Breast epithelium (tissue), 4 donors: ENCODE data around the gene DHRS12. TPM values are rescaled to one million over a fixed set of nuclear protein-coding genes. Genes with fewer than 3 reads are reported as not detected.

Source experiments
- DNase-seq, 2 donors: peaks; one replicate each; pipeline ENCODE4 v3.0.0-alpha.2; 2019; ENCODE audit warnings: low spot score in 2 of 2
- H3K27ac ChIP-seq, 2 donors: fragments of 200-600 bp; sonication (generic) in 1 of 2; one replicate each; pipeline ENCODE4 v1.5.1; 2016 to 2019; ENCODE audit warnings: mild to moderate bottlenecking in 1 of 2
- H3K27me3 ChIP-seq, 2 donors: fragments of 200-600 bp; sonication (generic) in 1 of 2; one replicate each; pipeline versions ENCODE4 v1.5.1 to v1.6.0; 2017 to 2019; ENCODE audit warnings: control low read depth in 1 of 2, mild to moderate bottlenecking in 1 of 2
- H3K36me3 ChIP-seq: fragments of 200-600 bp; one replicate; pipeline ENCODE4 v1.5.1; 2019
- H3K4me1 ChIP-seq, 2 donors: fragments of 200-600 bp; sonication (generic); one replicate each; pipeline ENCODE4 v1.5.1; 2016 to 2019; ENCODE audit warnings: control low read depth in 1 of 2
- H3K4me3 ChIP-seq, 3 donors: fragments of 200-600 bp; sonication (generic); 1 replicate in 2 of 3; 2 replicates in 1 of 3; pipeline ENCODE4 v1.5.1; 2016 to 2019; ENCODE audit warnings: mild to moderate bottlenecking in 3 of 3, moderate library complexity in 2 of 3
- H3K9me3 ChIP-seq, 2 donors: fragments of 200-600 bp; sonication (generic) in 1 of 2; one replicate each; pipeline ENCODE4 v1.5.1; 2016 to 2019; ENCODE audit warnings: control low read depth in 1 of 2
- POLR2A ChIP-seq: fragments of 450-650 bp; IDR thresholded peaks from one replicate; pipeline ENCODE4 v1.6.1; 2016; ENCODE audit warnings: antibody characterized with exemption, mild to moderate bottlenecking, moderate library complexity
- POLR2AphosphoS5 ChIP-seq, 3 donors: sonication (generic); formaldehyde crosslinking; IDR thresholded peaks; one replicate each; pipeline ENCODE4 v1.6.1; 2017; ENCODE audit warnings: antibody characterized with exemption in 3 of 3
- intact Hi-C: fragments of 100-400 bp; cut with DNase I; formaldehyde crosslinking; loops from one replicate; pipeline ENCODE4 v1.15.1; 2023; ENCODE audit warnings: low total_unique reads
- total RNA-seq, 3 donors: library from RNA; depleted of rRNA; stranded (reverse); fragments of >200 nt; gene quantifications; one replicate each; pipeline ENCODE4 v1.1.0, GENCODE V29; 2016
- TF ChIP-seq, protein P1 (sequence below), 3 donors: fragments of 450-650 bp; IDR thresholded peaks; one replicate each; pipeline ENCODE4 v1.5.1; 2016 to 2017; ENCODE audit warnings: antibody characterized with exemption in 3 of 3, mild to moderate bottlenecking in 3 of 3, moderate library complexity in 3 of 3

Gene DHRS12
- total RNA-seq, 3 donors from 2014 or later, result 16.2 to 35.7 (median 16.4) TPM

DNA sequence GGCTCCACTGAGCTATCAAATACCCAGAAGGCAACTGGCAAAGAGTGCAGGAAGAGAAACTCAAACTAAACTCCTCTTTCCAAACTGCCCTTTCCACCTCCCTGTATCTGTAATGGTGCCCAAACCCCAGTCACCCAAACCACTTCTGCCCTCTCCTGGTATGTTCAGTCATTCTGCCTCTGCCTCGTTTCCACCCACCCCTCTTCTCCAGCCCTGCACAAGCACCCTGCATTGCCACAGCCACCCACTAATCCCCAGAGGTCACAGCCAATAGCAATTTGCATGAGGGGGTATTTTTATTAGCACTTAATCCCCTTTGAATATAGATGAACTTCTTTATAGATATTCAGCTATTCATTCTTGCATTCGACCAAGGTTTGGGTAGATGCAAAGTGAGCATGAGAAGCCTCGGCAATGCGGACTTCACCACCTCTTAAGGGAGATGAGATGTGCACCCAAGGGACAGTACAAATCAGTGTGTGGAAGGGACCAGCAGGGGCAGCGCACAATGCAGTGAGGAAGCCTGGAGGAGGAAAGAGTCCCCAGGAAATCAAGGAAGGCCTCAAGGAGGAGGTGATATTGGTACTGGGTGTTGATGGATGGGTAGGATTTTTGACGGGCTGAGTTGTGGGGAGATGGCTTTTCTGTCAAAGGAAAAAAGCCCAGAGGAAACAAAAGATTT is 28.6 kb upstream of the DHRS12 start:
- Histone ChIP-seq H3K36me3 (no peaks in the 10 kb centered on the region), H3K4me1 (no peaks in the 10 kb centered on the region), H3K4me3 (no peak overlapping the region), H3K27me3 (no peaks in the 10 kb centered on the region), H3K27ac (no peak overlapping the region), H3K9me3 (no peaks in the 10 kb centered on the region)
- DNase-seq, result no peak
- TF ChIP-seq POLR2A, result no peak
- TF ChIP-seq, protein P1, sequence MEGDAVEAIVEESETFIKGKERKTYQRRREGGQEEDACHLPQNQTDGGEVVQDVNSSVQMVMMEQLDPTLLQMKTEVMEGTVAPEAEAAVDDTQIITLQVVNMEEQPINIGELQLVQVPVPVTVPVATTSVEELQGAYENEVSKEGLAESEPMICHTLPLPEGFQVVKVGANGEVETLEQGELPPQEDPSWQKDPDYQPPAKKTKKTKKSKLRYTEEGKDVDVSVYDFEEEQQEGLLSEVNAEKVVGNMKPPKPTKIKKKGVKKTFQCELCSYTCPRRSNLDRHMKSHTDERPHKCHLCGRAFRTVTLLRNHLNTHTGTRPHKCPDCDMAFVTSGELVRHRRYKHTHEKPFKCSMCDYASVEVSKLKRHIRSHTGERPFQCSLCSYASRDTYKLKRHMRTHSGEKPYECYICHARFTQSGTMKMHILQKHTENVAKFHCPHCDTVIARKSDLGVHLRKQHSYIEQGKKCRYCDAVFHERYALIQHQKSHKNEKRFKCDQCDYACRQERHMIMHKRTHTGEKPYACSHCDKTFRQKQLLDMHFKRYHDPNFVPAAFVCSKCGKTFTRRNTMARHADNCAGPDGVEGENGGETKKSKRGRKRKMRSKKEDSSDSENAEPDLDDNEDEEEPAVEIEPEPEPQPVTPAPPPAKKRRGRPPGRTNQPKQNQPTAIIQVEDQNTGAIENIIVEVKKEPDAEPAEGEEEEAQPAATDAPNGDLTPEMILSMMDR (IDR thresholded peaks at IDR 0.05), result peak in 1 of 3 donors; percentile 45
- TF ChIP-seq POLR2AphosphoS5 (IDR thresholded peaks at IDR 0.05), result peak in 1 of 3 donors; percentile 29
- intact Hi-C loops, result no loop called here

- Histone ChIP-seq H3K27ac (no peak overlapping the region), H3K27me3 (no peaks in the 10 kb centered on the region), H3K4me1 (no peaks in the 10 kb centered on the region), H3K9me3 (no peaks in the 10 kb centered on the region), H3K4me3 (no peak overlapping the region), H3K36me3 (no peaks in the 10 kb centered on the region)
- no peak for DNase-seq
- intact Hi-C loops, result no loop called here
- TF ChIP-seq, protein P1 (IDR thresholded peaks at IDR 0.05), result no peak
- TF ChIP-seq POLR2AphosphoS5 (IDR thresholded peaks at IDR 0.05) (no peak), POLR2A (no peak)
Measured at GRCh38 chr13:51831519-51831918, 27.6 kb upstream of the DHRS12 start.

DNA sequence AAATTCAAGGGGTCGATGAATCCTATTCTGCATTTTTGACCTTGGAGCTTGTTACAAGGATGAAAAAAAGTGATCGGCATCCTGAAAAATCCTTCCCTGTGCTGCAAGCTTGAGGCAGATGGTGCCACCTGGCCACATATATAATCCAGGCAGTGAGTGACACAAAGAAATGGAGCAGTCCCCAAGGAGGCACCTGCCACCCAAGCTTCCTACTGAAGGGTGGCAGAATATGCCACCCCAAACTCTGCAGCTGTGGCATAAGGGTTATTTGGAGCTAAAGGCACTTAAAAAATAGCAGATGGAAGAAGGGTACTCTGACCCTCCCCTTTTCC is 25.6 kb upstream of the DHRS12 start:
- Histone ChIP-seq H3K4me3 (no peak overlapping the region), H3K36me3 (no peaks in the 10 kb centered on the region), H3K9me3 (no peaks in the 10 kb centered on the region), H3K27ac (no peak overlapping the region), H3K4me1 (peaks cover 0 to 4% of the 10 kb centered on the region in 2 donors), H3K27me3 (no peaks in the 10 kb centered on the region)
- intact Hi-C loops, result no loop called here
- no peak for DNase-seq
- no peak for TF ChIP-seq POLR2AphosphoS5 (IDR thresholded peaks at IDR 0.05)
- TF ChIP-seq, protein P1 (IDR thresholded peaks at IDR 0.05), result no peak
- TF ChIP-seq POLR2A, result no peak

DNA sequence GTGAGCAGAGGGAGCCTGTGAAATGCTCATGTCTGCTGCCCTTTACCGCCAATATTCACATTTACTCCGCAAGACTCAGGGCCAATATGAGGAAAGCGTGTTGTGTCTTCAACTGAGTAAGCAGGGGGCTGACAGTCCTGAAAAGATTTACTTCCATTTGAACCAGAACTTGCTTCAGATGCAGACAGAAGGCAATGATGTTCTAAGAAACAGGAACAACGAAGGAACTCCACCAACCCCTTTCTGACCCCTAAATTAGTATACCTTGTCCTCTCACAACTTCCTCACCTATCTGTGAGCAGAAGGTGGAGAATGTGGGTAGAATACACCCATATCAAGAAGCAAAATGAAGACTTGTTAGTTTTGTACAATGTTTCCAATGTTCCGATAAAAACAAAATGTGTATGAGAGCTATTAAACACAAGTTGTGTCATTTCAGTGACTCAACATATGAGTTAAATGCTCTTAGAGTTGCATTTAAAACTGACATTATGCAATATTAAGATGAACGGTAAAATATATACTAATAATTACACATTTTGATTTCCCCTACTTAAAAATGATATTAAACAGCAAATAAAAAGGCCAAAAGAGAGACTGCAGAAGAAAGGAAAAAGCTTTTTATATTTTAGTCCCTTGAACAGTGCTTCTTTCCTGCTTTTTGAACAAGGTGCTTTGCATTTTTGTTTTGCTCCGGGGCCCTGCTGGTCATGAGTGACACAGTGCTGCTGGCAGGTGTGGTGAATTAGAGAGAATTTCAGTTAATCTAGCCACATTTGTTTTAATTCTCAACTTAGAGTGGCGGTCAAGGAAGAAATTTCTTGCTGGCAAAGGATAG is 25.0 kb upstream of the DHRS12 start:
- H3K4me1 ChIP-seq, result peaks cover 0 to 4% of the 10 kb centered on the region in 2 donors
- no peak overlapping the region for H3K4me3 ChIP-seq
- no peaks in the 10 kb centered on the region for H3K27me3 ChIP-seq
- no peak for DNase-seq
- TF ChIP-seq POLR2A (no peak), POLR2AphosphoS5 (IDR thresholded peaks at IDR 0.05) (no peak)
- H3K36me3 ChIP-seq, result no peaks in the 10 kb centered on the region
- intact Hi-C loops, result no loop called here
- H3K9me3 ChIP-seq, result no peaks in the 10 kb centered on the region
- no peak overlapping the region for H3K27ac ChIP-seq

GRCh38 chr13:51827254-51827653 is 23.3 kb upstream of the DHRS12 start:
- H3K4me3 ChIP-seq, result no peak overlapping the region
- intact Hi-C loops, result no loop called here
- TF ChIP-seq, protein P1 (IDR thresholded peaks at IDR 0.05), result no peak
- TF ChIP-seq POLR2A (no peak), POLR2AphosphoS5 (IDR thresholded peaks at IDR 0.05) (no peak)
- H3K4me1 ChIP-seq, result peaks cover 0 to 4% of the 10 kb centered on the region in 2 donors
- H3K36me3 ChIP-seq, result no peaks in the 10 kb centered on the region
- H3K27me3 ChIP-seq, result no peaks in the 10 kb centered on the region
- H3K27ac ChIP-seq, result peak overlapping the region in 1 of 2 donors; percentile 61
- DNase-seq, result no peak
- H3K9me3 ChIP-seq, result no peaks in the 10 kb centered on the region
